ENCODE results near the gene PBRM1.
A peak's percentile ranks its signal among the peaks of the same experiment; 100 is the strongest.

PBRM1 gene

GRCh38 chr3:52572221-52572620 lies 113.5 kb downstream of the PBRM1 start:
- DNase-seq = no peak

- no peak for DNase-seq
Observed at GRCh38 chr3:52570076-52570475, 115.6 kb downstream of the PBRM1 start.

- DNase-seq = no peak
Observed at GRCh38 chr3:52568069-52568468, 117.6 kb downstream of the PBRM1 start.

GRCh38 chr3:52563984-52564383 lies 121.7 kb downstream of the PBRM1 start:
- DNase-seq = no peak

- DNase-seq = no peak
Observed at GRCh38 chr3:52561028-52561747, 124.5 kb downstream of the PBRM1 start.

GRCh38 chr3:52558436-52558835 lies 127.3 kb downstream of the PBRM1 start:
- DNase-seq = no peak

- DNase-seq = no peak
Observed at GRCh38 chr3:52557011-52557960, 128.4 kb downstream of the PBRM1 start.

- no peak for DNase-seq
Observed at GRCh38 chr3:52555056-52555455, 130.7 kb downstream of the PBRM1 start.

GRCh38 chr3:52554026-52554755 lies 131.5 kb downstream of the PBRM1 start:
- no peak for DNase-seq

- DNase-seq = no peak
Observed at GRCh38 chr3:52552089-52552488, 133.6 kb downstream of the PBRM1 start.

GRCh38 chr3:52551118-52551517 lies 134.6 kb downstream of the PBRM1 start:
- DNase-seq = no peak

- no peak for DNase-seq
Observed at GRCh38 chr3:52547143-52547542, 138.6 kb downstream of the PBRM1 start.

- DNase-seq = no peak
Observed at GRCh38 chr3:52546111-52546901, 139.4 kb downstream of the PBRM1 start.

GRCh38 chr3:52544937-52545336 lies 140.8 kb downstream of the PBRM1 start:
- DNase-seq = no peak

- DNase-seq = no peak
Observed at GRCh38 chr3:52541050-52541449, 144.7 kb downstream of the PBRM1 start.

- DNase-seq = no peak
Observed at GRCh38 chr3:52539010-52539653, 146.6 kb downstream of the PBRM1 start.

GRCh38 chr3:52537726-52538421 lies 147.8 kb downstream of the PBRM1 start:
- DNase-seq = no peak

GRCh38 chr3:52537165-52537620 lies 148.5 kb downstream of the PBRM1 start:
- DNase-seq = no peak

GRCh38 chr3:52536369-52537164 lies 149.1 kb downstream of the PBRM1 start, which contains the start of gene UQCC5:
Gene UQCC5 (plus strand): TSS chr3:52536605. CDS start chr3:52536756, 151 bp downstream.
- DNase-seq = peak; percentile 98

GRCh38 chr3:52536112-52536368 lies 149.7 kb downstream of the PBRM1 start:
- no peak for DNase-seq
